ENCODE data around the gene MTMR12.
"Not testable (repeated sequence)": the region's sequence is repeated elsewhere in the genome, so short reads cannot be mapped to it uniquely, and the experiment has no call there.

MTMR12 gene

DNA sequence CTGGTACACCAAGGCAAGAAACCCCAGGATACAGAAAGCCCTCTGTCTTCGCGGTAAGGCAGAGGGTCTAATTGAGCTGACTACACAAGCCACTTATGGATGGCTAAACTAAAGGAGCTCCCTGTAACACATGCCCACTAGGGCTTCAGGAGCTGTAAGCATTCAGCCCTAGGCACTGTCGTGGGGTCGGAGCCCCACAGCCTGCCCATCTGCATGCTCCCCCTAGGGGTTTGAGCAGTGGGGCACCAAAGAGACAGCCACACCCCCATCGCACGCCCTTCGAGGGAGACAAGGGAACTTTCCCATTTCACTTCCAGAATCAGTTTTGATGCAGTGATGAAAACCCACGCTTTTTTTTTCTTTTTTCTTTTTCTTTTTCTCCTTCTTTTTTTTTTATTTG lies 11.0 kb upstream of the MTMR12 start:
- no peak for DNase-seq (ENCODE audit: low read depth in 2 of 2)

DNA sequence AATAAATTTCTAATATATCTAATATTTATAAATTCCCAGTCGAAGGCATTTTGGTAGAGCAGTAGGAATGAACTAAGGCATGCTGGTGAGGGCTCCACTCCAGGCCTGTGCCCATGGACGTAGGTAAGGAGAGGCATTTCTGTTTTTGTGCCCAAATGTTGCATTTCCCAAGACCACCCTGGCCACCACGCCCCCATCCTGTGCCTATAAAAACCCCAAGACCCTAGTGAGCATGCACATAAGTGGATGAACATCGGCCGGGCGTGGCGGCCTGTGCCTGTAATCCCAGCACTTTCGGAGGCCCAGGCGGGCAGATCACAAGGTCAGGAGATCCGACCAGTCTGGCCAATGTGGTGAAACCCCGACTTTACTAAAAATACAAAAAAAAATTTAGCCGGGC lies 10.1 kb upstream of the MTMR12 start:
- no peak for DNase-seq (ENCODE audit: low read depth in 2 of 2)

DNA sequence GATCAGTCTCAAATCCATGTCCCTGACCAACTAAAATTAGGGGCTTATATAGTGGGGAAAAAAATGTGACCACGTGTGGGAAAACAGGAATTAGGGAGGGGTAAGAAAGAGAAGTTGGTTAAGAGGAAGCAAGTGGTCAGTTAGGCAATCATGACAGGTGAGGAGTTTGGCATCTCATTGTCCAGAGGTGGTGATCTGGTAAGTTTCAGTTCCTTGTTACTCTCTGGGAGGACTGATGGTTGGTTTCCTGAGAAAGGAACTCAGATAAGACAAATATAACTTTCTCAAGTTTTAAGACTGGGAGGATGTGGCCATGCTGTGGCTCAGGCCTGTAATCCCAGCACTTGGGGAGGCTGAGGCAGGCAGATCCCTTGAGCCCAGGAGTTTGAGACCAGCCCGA lies 9.0 kb upstream of the MTMR12 start:
- DNase-seq (ENCODE audit: low read depth in 2 of 2) = not testable (repeated sequence)

DNA sequence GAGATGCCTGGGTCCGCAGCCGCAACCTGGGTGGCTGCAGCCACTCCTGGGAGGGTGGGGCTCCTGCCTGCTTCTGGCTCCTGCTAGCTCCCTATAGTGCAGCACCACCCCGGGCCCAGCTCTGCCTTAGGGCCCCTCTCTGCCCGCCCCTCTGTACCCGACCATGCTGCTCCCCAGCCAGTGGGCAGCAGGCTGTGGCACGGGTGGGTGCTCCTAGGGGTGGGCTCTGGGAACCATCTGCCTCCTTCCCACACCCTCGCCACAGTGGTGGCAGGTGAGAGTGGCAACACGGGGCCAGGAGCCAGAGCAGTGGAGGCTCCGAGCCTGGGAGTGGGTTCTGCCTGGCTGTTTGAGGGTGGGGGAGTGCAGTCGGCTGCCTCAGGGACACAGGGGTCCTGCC lies 7.8 kb upstream of the MTMR12 start:
- DNase-seq (ENCODE audit: low read depth in 2 of 2) = no peak

DNA sequence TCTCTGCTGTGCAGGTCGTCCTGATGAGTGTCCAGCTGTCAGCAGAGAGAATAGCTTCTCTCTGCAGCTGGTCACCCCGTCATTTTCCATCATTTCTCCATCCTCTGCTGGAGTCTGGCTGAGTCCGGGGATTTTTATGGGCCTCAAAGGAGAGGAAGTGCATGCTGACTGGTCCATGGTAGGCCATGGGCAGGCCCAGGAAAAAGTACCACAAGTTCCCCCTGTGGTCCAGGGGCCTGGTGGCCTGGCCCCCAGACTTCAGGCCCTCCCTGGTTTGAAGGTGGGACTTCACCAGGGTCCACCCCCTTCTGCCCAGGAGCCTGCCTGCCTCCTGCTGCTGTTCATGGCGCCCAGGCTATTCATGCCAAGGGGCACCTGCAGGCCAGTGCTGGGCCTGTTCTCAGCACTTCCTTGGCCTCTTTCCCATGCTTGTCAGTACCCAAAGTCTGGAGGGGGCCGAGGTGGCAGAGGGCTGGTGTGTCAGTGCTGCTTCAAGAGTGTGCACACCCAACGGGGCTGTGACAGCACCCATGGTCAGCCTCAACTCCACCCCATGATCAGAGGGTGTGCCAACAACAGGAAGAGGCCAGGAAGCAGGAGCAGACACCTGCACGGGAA lies 7.3 kb upstream of the MTMR12 start:
- DNase-seq (ENCODE audit: low read depth in 2 of 2) = no peak

DNA sequence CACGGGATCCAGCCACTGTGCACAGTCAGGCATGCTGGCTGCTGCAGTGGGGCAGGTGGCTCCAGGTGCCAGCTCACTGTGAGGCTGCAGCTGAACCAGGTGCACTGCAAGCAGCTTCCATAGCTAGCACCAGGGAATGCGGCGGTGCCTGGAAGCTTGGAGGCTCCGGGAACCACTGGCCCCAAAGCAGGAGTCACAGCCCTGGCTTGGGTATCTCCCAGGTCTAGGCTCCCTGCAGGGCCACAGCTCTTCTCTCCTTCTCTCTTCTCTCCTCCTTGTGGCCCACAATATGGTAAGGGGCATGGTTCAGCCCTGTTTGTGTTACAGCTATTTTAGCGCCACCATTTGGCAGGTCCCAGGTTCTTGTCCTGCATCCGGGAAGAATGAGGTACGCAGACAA lies 6.7 kb upstream of the MTMR12 start:
- no peak for DNase-seq (ENCODE audit: low read depth in 2 of 2)

DNA sequence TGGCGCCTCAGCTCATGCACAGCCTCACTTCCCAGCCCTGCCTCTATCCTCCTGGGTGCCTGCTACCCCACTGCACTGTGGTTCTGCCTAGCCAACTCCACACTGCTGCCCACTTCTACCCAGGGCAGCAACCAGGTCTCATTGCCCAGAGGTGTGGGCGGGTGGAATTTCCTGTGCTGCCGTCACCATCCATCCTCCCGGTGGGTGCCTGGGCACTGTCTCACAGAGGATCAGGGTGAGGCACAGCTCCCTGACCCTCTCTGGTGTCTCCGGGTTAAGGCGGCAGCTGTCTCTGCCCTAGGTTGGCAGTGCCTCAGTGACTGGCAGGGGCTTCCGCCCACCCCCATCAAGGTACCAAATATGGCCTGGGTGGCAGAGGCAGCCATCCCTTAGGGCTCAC lies 4.3 kb upstream of the MTMR12 start:
- DNase-seq (ENCODE audit: low read depth in 2 of 2) = no peak

DNA sequence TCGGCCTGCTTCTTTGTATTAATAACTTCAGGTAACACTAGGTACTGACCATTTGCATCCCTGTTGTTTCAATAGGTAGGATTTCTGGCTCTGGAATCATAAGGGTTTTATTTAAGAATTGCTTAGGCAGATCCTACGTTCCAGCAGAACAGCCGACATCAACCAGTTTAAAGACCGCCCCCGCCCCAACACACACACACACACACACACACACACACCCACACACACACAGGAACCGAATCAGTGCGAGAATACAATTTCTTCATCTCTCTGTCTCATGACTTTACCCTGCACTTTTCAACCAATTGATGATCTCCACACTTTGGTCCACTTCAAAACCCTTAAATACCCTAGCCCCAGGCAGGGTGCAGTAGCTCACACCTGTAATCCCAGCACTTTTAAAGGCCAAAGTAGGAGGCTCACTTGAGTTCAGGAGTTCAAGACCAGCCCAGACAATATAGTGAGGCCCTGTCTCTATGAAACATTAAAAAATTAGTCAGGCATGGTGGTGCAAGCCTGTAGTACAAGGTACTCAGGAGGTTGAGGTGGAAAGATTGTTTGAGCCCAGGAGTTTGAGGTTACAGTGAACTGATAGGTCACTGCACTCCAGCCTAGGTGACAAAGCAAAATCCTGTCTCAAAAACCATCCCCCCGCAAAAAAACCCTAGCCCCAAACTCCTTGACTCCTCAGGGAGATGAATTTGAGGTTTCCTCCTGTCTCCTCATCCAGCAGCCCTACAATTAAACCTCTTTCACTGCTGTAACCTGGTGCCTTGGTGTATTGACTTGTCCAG lies 2.7 kb upstream of the MTMR12 start:
- no peak for DNase-seq (ENCODE audit: low read depth in 2 of 2)

DNA sequence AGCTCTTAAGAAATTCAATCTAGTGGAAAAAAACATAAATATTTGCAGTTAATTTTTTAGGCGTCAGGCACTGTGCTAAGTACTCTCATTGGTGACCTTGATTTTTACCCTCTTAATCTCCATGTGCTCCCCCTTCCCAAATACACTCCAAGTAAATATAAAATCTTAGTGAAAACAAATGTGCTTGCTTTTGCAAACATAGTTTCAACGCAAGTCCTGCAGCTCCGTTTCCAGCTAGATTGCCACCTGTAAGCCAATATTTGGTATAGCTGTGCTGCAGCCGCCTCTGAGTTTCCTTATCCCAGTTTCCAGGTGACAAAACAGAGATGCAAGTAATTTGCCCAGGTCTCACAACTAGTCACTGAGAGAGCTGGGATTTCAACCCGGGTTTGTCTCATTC lies 1.9 kb upstream of the MTMR12 start:
- DNase-seq (ENCODE audit: low read depth in 2 of 2) = no peak

DNA sequence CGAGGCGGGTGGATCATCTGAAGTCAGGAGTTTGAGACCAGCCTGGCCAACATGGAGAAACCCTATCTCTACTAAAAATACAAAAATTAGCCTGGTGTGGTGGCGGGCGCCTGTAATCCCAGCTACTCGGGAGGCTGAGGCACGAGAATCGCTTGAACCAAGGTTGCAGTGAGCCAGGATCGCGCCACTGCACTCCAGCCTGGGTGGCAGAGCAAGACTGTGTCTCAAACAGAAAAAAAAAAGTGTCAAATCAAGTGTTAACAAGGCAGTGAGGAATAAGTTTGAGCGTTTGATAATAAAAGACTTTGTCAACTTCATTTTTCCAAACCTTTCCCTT lies 1.4 kb upstream of the MTMR12 start:
- not testable (repeated sequence) for DNase-seq (ENCODE audit: low read depth in 2 of 2)

DNA sequence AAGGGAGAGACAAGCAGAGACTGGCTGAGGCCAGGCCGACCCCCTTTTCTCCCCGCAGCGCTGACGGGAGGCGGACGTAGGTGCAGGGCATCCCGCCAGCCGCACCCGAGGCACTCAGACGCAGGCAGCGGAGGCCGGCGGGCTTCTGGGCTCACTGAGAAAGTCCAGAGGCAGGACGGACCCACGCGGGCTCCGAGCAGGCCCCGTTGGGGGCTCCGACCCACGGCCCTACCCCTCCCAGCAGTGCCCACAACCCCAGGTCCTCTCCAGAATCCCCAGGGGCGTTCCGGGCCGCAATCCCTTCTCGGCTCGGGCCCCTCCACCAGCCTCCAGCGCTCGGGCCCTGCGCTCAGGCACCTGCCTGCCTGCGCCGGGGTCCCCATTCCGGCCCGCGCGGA lies 543 bp downstream of the MTMR12 start:
- DNase-seq (ENCODE audit: low read depth in 2 of 2) = peak in 1 of 2 experiments; percentile 18

DNA sequence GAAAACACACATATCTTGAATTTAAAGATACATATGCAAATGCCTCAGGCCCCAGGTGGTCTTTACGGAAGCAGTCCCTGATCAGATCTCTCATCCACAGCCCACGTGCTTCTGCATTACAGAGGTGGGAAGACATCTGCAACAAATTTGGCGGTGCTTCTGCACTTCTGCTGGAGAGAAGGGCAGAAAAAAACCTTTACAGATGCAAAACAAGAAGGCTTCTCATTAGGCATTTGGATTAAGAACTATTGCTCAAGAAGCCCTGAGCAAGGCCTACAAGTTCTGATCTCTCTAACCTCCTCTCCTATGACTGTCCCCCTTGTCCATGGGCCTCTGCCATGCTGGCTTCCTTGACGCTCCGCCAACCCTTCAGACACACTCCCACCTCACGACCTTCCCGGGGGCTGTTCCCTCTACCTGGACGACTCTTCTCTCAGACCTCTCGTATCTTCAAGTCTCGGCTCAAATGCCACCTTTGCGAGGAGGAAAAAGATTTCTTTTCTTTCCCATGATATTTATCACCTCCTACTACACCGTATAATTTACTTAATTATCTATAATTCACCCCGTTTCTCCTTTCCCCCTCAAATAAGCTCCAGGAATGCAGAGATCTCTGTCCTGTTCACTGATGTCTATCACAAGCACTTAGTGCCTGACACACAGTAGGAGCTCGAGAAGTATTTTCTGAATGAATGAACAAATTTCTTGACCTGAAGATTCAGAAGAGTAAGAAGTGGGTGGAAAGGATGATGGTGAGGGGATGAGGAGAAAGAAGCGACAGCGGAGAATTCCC lies 1.1 kb downstream of the MTMR12 start:
- DNase-seq (ENCODE audit: low read depth in 2 of 2) = no peak

DNA sequence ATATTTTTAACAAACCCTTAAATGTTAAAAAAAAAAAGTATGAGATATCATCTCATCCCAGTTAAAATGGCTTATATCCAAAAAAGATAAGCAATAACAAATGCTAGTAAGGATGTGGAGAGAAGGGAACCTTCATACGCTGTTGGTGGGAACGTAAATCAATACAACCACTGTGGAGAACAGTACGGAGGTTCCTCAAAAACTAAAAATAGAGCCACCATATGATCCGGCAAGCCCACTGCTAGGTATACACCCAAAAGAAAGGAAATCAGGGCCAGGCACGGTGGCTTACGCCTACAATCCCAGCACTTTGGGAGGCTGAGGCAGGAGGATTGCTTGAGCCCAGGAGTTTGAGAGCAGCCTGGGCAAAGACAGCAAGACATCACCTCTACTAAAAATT lies 3.0 kb downstream of the MTMR12 start:
- no peak for DNase-seq (ENCODE audit: low read depth in 2 of 2)

DNA sequence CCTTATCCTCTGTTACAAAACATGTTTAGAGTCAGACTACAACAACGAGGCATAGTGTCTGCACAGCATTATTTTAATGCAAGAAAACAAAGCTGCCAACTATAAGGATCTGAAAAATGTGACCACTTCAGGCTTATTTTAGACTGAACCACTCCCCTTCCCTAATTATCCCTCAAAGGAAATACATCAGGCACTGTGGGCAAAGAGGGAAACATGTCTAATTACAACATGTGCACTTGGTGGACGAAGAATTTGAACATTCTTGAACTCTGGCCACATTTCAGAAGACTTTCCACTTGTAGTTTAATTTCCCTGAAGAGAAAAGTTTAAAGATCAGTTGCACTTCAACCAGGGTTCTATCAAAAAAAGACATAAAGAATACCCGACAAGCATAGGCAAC lies 3.8 kb downstream of the MTMR12 start:
- no peak for DNase-seq (ENCODE audit: low read depth in 2 of 2)

DNA sequence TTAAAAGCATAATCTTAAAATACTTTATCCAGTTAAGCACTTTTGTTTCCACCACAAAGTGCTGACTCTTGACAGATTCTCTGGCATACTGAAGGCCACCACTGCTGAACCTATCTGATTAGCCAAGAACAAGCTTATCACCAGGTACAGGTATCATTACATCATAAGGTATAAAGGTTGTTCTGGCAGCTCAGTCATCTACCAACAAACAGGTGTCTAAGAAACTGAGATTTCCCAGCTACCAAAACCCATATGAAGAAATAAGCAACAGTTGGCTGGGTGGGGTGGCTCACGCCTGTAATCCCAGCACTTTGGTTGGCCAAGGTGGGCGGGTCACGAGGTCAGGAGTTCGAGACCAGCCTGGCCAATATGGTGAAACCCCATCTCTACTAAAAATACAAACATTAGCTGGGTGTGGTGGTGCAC lies 5.0 kb downstream of the MTMR12 start:
- no peak for DNase-seq (ENCODE audit: low read depth in 2 of 2)

DNA sequence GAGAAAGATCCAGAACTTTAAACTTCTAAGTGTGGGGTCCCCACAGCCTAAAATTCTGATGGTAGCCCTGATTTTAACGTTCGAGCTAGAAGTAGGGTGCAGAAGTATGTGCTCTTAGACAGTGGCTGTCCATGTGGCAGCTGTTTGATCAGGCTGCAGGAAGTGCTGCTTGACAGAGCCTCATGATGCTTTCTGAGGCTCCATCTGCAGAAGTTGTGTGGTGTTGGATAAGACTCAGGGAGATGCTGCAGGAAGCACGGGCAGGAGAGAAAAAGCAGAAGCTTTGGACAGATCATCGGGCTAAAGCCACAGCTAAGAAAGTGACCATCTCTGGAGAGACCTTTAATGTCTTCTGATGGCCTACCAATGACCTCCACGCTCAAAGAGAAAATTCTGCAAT lies 8.1 kb downstream of the MTMR12 start:
- DNase-seq (ENCODE audit: low read depth in 2 of 2) = no peak

DNA sequence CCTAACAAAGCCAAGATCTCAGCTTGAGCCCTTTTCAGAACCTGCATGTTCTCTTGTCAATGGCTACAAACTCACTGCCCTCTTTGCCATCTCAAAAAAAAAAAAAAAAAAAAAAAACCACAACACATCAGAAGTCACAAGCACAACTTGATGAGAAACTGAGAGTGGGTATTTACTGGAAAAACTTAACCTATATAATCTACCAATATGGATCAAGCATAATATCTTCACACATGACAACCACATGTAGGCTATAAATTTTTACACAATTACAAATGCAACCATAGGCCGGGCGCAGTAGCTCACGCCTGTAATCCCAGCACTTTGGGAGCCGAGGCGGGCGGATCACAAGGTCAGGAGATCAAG lies 9.0 kb downstream of the MTMR12 start:
- no peak for DNase-seq (ENCODE audit: low read depth in 2 of 2)

DNA sequence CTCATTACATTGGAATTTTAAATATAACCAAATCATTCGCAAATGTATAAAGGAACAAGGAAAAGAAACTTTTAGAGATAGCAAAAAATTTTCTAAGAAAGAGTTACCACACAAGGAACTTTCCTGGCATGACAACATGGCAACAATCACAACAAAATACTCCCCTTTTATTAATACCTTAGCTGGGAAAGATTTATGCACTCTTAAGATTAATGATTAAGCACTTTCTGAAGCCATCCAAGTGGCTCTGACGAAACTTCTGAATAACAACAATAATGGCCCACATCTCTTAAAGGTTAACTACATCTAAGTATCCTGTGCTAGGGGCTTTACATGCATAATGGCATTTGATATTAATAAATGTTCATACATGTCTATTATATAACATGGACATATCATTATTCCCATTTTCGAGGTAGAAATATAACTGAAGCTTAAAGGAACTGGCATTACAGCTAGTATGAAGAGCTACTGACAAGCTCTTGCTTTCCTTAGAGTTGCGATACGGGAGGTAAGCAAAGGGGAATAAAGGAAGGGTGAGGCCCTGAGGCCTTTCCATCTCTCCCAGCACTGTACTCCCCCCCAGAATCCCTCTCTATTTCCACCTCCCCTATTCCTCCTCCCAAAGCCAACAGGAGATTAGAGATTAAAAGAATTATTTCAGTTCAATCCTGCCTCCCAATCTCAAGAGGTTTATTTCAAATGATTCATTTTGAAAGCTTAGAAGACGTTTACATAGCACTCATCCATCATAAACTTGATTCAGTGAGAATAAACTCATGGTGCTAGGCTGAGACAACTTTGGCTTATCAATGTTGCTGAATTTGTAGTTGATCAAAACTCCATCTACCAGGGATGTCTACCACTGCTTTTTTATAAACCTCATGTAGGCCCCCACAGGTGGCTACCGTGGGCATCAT lies 9.6 kb downstream of the MTMR12 start:
- no peak for DNase-seq (ENCODE audit: low read depth in 2 of 2)

DNA sequence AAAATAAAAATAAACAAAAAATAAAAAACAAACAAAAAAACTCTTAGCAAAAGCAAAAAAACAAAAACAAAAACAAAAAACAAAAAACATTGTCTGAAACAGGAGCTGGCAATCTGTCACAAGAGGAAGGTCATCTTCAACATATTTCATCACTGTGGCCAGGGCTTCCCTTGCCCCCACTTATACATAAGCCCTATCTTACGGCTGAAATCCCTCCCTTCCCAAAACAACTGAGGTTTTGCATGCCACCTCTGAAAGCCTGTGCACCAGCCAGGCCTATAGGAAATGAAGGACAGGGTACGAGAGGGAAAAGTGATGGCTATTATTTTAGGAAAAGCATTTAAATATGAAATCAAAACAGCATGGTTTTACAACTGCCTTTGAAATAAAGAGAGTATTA lies 10.8 kb downstream of the MTMR12 start:
- no peak for DNase-seq (ENCODE audit: low read depth in 2 of 2)

DNA sequence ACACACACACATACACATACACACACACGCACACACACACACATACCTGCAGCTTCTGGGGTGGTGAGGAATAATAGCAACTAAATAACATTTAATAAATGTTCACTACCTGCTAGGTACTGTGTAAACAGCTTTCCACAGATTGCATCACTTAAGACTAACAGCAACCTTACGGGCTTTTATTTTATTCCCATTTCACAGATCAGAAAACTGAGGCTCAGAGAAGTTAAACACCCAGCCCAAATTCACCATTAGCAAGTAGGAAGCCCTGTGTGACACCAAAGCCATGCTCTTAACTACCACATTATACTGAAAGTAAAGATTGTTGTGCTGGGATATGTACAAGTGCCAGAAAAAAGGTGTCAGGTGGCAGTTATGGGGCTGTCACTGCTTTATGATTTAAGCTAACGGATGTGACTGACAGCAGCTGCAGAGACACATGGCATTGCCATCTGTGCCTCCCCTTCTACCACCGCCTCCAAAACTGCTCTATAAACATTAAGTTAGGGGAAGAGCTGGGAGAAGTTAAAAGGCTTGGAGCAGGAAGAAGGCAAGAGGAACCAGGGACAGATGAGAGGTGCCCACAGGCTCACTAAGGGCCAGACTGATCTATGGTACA lies 13.6 kb downstream of the MTMR12 start:
- DNase-seq (ENCODE audit: low read depth in 2 of 2) = no peak

DNA sequence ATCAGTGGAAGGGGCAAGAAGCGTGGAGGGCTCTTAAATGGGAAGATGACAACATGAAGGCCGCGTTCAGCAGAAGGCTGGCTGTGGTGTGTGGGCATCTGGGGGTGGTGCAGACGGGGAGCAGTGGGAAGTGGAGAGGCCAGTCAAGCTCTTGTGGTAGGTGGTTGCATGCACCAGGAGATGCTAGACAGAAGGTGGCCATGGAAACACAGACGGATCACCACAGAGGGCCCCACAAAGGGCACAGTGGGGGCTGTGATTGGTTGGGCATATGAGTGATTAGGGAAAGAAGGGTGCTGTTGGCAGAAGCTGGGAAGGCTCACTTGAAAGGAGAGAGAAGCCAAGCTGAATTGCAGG lies 14.7 kb downstream of the MTMR12 start:
- no peak for DNase-seq (ENCODE audit: low read depth in 2 of 2)
